NCI-H2171 (cell line): ENCODE results near the gene NCAPD2.
A peak's percentile ranks its signal among the peaks of the same experiment; 100 is the strongest.

ENCODE experiments used
- DNase-seq: peaks from one replicate; lab custom pipeline; 2025; lab: John Stamatoyannopoulos, UW

Gene NCAPD2

GRCh38 chr12:6493497-6494257 lies at the start of gene NCAPD2:
TSS of gene NCAPD2 (plus strand) at chr12:6494102. CDS start at chr12:6495099, 997 bp downstream.
- DNase-seq, result peak; percentile 100

- no peak for DNase-seq
Measured at GRCh38 chr12:6444704-6445688, 48.9 kb upstream of the NCAPD2 start, which contains the start of gene CD27. TSS of gene CD27 (plus strand) at chr12:6444955. CDS start at chr12:6445096, 141 bp downstream.

- no peak for DNase-seq
Measured at GRCh38 chr12:6450091-6450868, 43.6 kb upstream of the NCAPD2 start.

GRCh38 chr12:6450869-6451347 lies 43.0 kb upstream of the NCAPD2 start:
- DNase-seq, result no peak

DNA sequence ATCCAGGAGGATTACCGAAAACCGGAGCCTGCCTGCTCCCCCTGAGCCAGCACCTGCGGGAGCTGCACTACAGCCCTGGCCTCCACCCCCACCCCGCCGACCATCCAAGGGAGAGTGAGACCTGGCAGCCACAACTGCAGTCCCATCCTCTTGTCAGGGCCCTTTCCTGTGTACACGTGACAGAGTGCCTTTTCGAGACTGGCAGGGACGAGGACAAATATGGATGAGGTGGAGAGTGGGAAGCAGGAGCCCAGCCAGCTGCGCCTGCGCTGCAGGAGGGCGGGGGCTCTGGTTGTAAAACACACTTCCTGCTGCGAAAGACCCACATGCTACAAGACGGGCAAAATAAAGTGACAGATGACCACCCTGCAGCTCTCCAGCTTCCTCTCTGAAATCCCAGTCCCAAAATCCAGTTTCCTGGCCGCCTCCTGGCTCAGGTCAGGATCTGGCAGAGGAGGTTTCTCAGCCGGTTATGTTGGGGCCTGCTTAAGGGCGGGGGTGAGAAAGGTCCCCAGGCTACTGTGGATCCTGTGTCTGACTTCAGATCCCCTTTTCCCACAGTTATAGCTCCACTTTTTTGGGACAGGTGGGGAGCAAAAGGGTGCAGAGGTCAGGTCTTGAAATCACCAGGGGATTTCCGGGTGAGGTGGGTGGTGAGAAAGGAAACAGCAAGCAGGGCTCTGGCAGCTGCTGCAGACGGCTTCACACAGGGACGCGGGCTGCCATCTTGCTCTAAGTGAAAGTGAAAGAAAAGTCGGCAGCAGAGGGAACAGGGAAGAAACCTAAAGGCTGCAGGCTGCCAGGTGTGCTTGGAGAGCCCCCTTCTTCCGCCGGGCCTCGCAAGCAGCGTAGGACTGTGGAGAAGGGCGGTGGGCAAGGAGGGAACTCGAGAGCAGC lies 42.3 kb upstream of the NCAPD2 start, which contains the start of gene TAPBPL:
TAPBPL (plus strand) TSS at position 695 of the 897 bp plus-strand sequence. CDS start 207 bp downstream, outside the sequence.
- DNase-seq, result peak; percentile 99

DNA sequence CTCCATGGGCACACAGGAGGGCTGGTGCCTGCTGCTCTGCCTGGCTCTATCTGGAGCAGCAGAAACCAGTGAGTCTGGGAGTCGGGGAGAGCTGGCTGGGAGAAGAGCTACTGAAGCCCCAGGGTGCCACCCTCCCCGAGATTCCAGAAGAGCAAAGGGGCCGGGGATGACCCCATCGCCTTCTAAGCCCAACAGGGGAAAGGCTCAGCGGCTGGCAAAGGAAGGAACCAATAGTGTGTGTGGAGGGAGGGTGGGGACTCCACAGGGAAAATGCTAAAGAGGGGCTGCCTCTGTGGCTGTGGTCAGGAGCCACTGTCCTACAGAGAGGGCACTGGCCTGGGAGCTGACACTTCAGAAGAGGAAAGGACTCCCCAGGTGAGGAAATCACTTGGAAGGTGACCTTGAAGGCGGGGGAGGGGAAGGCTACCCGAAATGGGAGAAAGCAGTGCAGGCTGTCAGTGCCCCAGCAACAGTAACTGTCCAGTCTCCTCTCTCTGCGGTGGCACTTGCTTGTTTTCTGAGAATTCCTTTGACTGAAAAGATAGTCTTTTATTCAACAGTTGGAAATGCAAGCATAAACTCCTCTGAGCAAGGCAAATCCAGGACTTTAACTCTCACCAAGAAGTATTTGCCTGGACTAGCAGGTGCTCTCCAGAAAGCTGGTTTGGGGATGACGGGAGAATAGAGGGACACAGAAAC lies 41.5 kb upstream of the NCAPD2 start:
- DNase-seq, result peak; percentile 39

DNA sequence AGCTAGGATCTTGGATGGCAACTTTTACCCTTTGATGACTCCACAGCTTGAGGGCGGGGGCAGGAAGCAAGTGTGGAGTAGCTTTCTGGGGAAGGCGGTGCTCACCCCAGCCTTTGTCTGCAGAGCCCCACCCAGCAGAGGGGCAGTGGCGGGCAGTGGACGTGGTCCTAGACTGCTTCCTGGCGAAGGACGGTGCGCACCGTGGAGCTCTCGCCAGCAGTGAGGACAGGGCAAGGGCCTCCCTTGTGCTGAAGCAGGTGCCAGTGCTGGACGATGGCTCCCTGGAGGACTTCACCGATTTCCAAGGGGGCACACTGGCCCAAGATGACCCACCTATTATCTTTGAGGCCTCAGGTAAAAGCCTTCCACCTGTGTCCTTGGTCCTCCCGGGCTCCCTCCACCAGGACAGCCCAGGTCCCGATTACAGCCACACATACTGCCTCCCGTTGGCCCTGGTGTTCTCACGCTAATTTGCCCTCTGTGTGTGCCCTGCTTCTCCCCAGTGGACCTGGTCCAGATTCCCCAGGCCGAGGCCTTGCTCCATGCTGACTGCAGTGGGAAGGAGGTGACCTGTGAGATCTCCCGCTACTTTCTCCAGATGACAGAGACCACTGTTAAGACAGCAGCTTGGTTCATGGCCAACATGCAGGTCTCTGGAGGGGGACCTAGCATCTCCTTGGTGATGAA lies 40.8 kb upstream of the NCAPD2 start:
- DNase-seq, result no peak

DNA sequence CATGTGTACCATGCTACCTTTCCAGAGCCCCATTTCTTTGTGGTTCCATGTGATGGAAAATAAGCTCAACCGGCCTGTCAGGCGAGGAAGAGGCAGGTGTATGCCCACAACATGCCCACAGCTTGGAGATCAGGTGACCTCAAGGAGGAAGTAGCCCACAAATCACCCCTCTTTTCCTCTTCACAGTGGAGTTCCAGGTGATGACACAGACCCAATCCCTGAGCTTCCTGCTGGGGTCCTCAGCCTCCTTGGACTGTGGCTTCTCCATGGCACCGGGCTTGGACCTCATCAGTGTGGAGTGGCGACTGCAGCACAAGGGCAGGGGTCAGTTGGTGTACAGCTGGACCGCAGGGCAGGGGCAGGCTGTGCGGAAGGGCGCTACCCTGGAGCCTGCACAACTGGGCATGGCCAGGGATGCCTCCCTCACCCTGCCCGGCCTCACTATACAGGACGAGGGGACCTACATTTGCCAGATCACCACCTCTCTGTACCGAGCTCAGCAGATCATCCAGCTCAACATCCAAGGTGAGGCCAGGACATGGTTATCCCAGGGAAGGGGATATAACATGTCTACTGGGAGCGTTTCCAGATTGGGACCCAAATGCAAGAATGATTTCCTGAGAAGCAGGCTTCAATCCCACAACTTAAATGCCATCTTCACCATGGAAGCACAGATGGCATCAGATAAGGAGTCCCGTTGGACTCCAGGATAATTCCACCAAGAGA lies 36.5 kb upstream of the NCAPD2 start:
- no peak for DNase-seq

- peak; percentile 74 for DNase-seq
Measured at GRCh38 chr12:6458281-6459003, 35.5 kb upstream of the NCAPD2 start.

DNA sequence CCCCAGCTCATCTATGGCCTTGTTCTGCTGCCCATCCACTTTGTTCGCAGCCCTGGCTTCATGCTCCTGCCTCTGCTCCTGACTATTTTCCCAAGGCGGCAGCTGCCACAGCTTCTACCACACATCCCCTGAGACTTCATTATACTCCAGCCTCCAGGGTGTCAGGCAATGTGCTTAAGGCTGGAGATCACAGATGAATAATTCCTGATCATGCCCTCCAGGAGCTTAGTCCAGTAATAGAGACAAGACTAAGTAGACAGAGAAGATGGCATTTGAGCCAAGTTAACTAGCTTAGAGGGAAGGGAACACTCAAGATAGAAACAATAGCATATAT lies 34.9 kb upstream of the NCAPD2 start:
- DNase-seq, result peak; percentile 80

DNA sequence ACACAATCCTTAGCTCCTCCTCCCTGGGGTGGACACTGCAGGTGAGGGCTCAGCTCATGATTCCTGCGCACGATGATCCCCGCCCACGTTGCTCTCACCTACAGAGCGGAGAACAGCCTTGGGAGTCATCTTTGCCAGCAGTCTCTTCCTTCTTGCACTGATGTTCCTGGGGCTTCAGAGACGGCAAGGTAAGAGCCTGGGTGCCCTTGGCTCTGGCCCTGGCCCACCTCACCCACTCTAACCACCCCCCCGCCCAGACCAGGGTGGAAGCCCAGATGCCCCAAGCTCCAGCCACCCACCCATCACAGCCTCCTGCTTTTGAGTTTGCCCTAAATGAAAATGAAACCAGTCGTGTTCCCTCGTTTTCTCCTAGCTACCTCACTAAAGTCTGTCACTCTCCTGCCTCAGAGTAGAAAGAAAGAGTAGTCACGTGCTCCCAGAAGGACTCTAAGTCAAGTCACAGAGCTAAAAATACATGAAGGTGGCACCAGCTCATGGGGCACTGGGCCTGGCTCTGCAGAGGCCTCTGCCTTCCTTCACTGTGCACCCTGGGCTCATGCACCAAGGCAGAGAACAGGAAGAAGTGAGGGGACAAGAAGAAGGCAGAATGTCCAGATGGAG lies 33.0 kb upstream of the NCAPD2 start:
- DNase-seq, result no peak

DNA sequence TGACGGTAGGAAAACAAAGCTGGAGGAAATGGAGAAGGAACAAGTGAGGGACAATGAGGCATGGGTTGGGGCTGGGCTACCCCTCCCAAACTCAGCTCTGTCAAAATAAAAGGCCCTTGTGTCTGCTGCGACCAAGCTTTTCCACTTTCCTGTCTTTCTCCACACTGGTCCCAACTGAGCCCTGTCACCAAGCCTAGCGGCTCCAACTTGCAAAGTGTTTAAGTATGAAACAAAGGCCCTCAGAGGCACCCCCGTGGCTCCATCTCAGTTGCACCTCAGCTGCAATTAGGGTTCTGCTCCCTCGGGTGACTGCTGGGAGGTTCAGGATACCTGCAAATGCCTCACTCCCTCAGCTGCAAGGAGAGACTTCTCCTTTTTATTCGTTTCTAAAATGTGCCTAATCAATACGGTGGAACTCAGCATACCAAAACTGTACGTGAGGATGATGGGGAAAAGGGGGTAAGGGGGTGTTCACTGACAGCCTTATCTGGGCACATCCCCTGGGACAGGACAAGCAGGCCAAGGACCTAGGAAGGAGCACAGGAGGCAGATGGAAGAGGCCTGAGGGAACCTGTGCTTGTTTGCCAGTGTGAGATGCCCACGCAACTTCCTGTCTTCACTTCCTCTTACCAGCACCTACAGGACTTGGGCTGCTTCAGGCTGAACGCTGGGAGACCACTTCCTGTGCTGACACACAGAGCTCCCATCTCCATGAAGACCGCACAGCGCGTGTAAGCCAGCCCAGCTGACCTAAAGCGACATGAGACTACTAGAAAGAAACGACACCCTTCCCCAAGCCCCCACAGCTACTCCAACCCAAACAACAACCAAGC lies 32.3 kb upstream of the NCAPD2 start:
- DNase-seq, result no peak

- no peak for DNase-seq
Measured at GRCh38 chr12:6462234-6462995, 31.5 kb upstream of the NCAPD2 start.

GRCh38 chr12:6463216-6463615 lies 30.7 kb upstream of the NCAPD2 start:
- DNase-seq, result no peak

DNA sequence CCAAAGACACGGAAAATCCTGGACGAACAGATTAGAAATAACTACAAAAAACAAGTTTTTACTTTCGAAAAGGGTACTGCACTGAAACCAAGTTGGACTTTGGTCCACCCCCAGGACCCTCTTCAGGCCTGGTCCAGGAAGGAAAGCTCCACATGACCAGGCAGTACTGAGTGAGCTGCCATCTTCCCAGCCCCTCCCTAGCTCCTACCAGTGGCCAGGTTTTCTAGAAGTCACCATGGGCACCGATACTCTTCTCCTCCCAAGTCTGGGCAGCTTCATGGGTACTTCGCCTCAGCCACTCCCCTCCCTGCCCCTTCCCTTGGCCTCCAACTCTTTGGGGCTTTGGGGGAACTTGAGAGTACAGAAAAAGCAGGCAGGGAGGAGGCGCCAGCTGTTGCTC lies 30.0 kb upstream of the NCAPD2 start:
- DNase-seq, result no peak

- DNase-seq, result no peak
Measured at GRCh38 chr12:6464531-6464930, 29.4 kb upstream of the NCAPD2 start.
